ENCODE data around the gene FERMT3.

The FERMT3 gene

DNA sequence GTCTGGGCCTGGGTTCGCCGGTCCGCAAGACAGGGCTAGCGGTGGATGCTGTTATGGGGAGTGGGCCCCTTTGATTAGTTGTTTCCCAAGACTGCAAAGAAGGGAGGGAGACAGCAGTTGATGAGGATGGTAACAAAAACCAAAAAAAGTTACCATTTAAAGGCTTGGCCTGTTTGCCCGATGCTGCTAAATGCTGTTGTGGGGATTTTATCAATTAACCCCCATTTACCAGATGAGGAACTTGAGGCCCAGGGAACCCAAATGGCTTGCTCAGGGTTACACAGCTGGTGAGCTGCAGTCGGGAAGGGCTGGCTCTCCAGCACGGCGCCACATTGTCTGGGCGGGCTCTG is 16.1 kb downstream of the FERMT3 start:
- no peak for DNase-seq

DNA sequence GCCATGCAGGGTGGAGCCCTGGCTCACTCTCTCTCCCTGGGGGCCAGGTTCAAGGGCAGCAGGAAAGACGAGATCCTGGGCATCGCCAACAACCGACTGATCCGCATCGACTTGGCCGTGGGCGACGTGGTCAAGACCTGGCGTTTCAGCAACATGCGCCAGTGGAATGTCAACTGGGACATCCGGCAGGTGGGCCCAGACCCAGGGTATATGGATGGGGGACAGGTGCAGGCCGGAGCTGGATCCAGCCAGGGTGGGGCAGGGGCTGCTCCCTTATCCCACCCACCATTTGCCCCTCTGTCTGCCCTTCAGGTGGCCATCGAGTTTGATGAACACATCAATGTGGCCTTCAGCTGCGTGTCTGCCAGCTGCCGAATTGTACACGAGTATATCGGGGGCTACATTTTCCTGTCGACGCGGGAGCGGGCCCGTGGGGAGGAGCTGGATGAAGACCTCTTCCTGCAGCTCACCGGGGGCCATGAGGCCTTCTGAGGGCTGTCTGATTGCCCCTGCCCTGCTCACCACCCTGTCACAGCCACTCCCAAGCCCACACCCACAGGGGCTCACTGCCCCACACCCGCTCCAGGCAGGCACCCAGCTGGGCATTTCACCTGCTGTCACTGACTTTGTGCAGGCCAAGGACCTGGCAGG is 16.6 kb downstream of the FERMT3 start:
- DNase-seq, result no peak

DNA sequence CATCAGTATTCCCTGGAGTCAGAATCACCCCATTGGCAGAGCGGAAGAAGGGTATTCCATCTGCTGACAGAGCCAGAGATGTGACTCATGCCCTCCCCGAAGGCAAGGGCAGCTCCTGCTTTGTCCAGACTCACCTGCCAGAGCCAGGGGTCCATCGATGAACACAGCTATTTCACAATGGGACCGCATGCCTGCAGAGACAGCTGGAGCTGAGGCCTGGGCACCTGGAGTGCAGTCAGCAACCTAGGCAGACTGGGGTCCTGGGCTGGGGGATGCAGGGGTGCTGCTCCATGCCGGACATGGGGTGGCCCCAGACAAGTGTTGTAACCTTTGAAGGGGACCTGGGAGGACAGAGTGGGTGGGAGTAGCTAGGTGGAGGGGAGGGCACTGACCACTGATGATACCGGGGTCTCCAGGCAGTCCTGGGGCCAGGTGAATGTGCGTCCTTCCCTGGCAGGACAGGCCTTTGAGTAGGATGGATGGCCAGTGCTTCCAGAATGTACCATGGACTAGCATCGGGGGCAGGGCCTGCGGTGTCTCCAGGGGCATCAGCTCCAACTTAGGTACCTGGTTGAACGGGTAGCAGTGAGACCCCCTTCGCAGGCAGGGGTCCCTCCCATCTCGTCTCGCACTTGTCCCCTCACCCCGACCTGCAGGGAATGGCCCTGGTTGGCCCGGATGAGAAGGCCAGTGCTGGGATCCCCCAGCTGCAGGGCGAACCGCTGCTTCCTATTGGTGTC is 17.8 kb downstream of the FERMT3 start:
- DNase-seq, result no peak

DNA sequence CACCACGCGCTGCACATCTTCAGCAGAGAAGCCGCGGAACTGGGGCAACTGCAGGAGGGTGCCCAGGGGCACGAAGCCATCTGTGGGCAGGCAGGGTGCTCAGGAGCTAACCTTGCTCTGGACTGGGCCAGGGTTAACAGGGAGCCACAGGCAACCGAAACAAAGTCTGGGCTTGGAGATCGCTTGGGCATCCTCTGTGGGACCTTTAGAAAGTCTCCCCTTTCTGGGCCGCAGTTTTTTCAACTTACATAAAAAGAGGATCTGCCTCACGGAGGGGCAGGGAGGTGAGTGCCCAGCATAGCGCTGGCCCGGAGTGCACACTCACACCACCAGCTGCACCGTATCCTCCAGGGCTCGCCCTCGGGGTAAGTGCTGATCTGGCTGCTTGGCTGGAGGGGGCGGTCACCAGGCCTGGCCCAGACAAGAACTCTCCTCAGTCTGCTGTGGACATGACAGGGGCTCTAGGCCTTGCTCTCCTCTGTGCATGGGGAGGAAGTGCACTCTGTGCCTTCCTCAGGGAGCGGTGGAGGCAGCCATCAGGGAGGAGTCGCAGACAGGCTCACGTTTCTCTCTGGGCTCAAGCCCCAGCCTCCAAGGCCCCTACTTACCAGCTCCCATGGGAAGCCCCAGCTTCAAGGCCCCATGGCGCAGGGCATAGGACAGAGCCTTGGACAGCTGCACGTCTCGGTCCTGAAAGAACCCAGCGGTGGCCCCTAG is 18.5 kb downstream of the FERMT3 start:
- DNase-seq, result peak in 1 of 5 experiments; percentile 25

DNA sequence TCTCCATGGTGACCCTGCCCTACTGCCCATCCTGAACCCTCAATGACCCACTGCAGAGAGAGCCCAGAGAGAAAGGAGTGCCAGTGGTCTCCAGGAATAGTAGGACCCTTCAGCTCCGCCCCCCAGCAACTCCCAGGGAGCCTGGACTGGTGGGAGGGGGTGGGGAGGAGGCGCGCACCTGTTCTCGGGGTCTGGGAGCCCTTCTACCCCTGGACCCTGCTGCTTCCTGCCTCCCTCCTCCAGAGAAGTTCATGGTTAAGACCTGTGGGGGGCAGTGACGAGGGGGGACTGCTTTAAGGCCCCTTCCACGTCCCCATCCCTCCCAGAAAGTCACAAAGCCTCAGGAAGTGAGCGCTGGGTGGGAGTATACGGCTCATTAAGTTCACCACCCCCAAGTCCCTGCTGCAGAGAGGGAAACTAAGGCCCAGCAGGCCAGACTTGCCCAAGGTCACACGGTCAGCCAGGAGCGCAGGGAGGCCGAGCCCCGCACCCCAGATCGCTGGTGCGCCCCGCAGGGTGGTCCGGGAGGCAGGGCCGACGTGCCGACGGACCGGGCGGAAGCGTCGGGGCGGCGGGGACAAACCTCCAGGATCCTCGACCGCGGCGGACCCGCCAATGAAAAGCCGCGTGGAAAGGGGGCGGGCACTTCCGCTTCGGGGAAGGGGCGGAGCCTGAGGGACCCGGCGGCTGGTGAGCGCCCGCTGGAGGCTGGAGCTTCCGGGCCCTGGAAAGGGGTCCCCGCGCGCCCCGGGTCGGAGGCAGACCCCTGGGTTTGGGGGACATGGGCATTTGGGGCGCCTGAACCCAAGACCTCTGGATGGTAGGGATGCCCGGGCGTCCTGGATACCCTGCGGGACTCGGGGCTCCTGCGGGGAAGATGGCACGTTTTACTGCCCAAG is 19.3 kb downstream of the FERMT3 start, which contains the start of the genes NUDT22 and TRPT1:
Gene NUDT22 (plus strand): TSS at position 667 of the 899 bp plus-strand sequence. CDS start 379 bp downstream, outside the sequence.
Gene TRPT1 (minus strand): TSS at position 579 of the 899 bp plus-strand sequence. CDS start 326 bp downstream, at position 253.
- peak; percentile 83 to 91 (median 87) for DNase-seq

DNA sequence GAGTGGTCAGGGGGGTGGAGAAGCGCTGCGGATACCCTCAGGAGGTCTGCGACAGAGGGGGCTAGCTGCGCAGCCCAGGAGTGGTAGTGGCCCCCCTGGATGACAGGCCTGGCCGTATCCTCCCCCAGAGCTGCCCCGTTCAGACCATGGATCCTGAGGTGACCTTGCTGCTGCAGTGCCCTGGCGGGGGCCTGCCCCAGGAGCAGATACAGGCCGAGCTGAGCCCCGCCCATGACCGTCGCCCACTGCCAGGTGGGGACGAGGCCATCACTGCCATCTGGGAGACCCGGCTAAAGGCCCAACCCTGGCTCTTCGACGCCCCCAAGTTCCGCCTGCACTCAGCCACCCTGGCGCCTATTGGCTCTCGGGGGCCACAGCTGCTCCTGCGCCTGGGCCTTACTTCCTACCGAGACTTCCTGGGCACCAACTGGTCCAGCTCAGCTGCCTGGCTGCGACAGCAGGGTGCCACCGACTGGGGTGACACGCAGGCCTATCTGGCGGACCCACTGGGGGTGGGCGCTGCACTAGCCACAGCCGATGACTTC is 20.1 kb downstream of the FERMT3 start:
- peak in 3 of 5 experiments; percentile 52 to 84 (median 59) for DNase-seq

DNA sequence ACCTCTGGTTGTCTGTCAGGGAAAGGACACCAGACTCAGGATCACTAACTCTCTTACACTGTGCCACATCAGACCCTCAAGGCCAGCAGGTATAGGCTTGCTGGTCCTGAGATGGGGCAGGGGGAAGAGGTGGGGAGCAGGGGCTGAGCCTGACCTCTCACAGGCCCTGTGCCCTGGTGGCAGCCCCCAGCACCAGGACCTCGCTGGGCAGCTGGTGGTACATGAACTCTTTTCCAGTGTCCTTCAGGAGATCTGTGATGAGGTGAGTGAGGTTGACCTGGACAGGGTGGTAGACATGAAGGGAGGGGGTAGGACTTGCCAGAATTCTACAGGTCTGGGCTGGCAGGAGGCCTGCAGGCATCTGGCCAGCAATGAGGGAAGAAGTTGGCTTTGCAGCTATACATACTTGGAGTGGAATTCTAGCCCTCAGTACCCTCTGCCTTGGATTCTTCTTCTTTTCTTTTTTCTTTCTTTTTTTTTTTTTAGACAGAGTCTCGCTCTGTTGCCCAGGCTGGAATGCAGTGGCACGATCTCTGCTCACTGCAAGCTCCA is 21.0 kb downstream of the FERMT3 start:
- no peak for DNase-seq

DNA sequence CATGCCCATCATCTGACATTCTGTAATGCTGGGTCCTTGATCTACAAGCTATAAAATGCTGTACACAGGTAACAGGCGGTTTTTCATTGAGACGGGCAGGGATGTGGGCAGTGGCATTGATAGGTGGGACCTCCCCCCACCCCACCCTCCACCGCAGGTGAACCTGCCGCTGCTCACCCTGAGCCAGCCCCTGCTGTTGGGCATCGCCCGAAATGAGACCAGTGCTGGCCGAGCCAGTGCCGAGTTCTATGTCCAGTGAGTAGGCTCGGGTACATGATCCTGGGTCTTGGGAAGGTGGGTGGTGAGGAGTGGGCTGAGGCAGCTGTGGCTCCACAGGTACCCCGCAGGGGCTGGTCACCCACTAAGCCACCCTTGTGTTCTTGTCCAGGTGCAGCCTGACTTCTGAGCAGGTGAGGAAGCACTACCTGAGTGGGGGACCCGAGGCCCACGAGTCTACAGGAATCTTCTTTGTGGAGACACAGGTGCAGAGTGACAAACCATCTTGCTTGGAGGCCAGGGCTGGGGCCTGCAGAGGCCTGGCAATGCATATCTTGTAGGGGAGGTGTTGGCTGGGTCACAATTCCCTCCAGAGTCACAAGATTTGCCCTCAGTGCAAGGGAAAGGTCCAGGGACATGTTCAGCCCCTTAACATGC is 22.7 kb downstream of the FERMT3 start:
- no peak for DNase-seq

DNA sequence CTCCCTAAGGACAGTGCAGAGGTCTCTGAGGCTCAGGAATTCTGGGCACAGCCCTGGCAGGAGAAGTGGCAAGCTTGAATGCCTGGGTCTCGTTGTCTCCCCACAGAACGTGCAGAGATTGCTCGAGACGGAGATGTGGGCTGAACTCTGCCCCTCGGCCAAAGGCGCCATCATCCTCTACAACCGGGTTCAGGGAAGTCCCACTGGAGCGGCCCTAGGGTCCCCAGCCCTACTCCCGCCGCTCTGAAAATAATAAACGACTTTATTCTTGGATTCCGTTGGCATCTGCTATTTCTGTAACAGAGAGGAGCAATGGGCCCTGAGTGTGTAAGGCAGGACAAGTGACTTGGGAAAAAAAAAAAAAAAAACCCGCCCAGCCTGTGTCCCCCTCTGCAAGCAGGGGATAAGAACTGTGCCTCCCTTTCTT is 23.2 kb downstream of the FERMT3 start:
- DNase-seq, result no peak

DNA sequence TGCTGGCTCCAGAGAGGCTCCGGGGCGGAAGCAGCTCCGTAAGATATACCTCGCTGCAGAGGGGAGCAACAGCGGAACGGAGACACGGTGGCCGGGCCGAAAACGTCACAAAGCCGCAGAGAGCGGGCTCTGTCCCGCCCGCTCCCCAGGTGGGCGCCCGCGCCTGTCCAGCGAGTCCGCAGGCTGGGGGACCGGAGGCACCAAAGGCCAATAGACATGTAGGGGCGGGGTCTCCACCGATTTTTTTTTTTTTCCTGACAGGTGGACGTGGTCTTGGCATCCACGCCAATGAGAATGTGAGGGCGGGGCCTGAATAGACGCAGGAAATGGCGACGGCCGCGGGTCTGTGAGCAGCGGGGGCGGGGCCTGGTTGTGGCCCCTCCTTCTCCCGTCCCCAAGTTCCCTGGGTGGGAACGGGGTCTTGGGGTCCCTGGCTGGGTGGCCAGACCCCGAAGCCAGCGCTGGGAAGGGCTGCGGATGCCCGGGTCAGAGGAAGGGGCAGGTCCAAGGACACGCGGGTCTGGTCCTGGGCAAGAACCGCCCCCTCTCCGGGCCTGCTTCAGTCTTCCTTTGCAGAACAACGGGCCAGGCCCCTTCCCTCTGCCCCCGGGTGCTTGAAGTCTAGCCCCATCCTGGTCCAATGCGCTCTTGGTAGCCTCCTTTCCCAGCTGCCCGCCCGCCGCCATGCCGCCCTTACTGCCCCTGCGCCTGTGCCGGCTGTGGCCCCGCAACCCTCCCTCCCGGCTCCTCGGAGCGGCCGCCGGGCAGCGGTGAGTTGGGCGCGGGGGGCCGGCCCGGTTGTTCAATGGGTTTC is 23.9 kb downstream of the FERMT3 start, which contains the start of gene DNAJC4:
Gene DNAJC4 (plus strand): TSS at position 378 of the 814 bp plus-strand sequence. CDS start 307 bp downstream, at position 685.
- DNase-seq, result peak; percentile 73 to 93 (median 83)

DNA sequence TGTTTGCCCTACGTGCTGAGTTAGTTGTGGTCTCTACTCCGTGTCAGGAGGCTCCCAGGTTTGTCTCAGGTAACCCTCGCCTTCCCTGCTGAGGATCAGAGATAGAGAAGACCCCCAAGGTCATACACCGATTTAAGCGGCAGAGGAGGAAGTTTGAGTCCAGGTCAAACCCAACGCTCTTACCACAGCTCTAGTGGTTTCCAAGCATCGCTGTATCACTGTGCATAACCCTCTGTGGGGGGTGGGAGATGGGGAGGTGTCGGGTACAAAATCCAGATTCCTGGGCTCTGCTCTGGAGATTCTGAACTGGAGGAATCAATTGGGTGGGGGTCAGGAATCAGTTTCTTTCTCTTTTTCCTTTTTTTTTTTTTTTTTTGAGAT is 24.5 kb downstream of the FERMT3 start:
- DNase-seq, result peak in 1 of 5 experiments; percentile 25

DNA sequence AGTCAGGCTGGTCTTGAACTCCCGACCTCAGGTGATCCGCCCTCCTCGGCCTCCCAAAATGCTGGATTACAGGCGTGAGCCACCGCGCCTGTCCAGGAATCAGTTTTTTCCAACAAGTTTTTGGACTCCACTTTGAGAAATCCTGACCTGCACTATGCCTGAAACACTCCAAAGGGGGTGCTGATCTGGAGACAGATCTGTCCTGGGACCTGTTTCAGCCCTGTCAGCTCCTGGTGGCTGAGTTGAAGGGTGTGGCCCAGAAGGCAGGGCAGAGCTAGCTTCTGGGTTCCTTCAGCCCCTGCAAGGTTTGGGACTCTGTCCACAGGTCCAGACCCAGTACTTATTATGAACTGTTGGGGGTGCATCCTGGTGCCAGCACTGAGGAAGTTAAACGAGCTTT is 25.0 kb downstream of the FERMT3 start:
- DNase-seq, result no peak

DNA sequence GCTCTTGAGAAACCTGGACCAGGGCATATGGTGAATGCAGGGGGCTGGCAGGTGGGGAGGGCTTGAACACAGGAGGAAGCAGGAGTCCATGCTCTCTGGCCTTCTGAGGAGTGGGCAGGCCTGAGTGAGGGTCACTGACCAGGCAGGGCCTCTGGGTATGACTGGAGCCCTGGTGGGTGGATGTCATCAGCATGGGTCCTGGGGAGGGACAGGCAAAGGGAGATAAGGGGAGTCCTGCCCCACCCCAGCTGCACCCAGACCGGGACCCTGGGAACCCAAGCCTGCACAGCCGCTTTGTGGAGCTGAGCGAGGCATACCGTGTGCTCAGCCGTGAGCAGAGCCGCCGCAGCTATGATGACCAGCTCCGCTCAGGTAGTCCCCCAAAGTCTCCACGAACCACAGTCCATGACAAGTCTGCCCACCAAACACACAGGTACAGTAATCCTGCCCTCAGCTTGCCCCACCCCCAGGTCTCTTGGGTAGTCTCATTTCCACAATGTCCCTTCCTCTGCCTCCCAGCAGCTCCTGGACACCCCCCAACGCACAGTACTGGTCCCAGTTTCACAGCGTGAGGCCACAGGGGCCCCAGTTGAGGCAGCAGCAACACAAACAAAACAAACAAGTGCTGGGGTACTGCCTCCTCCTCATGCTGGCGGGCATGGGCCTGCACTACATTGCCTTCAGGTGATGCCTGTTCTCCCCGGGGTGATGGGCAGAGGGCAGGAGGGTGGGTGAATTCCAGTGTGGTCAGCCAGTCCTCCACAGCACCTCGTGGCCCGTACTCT is 25.9 kb downstream of the FERMT3 start:
- no peak for DNase-seq

DNA sequence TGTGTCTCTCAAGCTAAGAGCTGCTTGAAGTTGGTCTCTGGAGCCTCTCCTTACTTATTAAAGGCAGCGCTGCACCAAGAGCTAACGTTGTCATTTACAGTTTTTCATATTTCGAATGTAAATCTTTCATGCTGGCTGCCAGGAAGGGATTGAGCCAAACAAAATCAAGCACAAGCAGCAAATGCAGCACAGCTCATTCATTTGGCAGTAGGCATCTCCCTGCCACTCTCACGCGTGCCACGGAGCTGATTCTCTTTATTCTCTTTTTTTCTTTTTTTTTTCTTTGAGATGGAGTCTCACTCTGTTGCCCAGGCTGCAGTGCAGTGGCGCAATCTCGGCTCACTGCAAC is 26.4 kb downstream of the FERMT3 start:
- DNase-seq, result no peak

DNA sequence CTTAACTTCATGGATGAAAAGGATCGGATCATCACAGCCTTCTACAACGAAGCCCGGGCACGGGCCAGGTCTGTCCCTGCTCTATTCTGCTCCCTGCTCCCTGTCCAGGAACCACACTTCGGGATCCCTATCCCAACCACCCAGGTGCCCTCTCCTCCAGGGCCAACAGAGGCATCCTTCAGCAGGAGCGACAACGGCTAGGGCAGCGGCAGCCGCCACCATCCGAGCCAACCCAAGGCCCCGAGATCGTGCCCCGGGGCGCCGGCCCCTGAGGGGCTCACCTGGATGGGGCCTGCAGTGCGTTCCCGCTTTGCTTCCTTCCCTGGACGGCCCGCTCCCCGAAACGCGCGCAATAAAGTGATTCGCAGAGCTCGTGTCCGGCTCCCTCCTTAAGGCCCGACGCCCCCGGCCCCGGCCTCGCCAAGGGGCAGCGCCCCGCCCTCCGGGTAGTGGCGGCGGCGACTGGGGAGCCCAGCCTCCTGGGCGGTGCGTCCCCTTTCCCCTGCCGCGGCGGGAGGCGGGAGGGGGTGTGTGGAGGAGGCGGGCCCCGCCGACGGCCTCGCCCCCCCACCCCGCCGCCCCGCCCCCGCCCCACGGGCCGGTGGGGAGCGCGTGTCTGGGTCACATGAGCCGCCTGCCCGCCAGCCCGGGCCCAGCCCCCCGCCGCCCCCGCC is 27.5 kb downstream of the FERMT3 start, which contains the start of gene VEGFB:
Gene VEGFB (plus strand): TSS at position 672 of the 674 bp plus-strand sequence. CDS start 250 bp downstream, outside the sequence.
- peak in 4 of 5 experiments; percentile 60 to 80 (median 68) for DNase-seq

DNA sequence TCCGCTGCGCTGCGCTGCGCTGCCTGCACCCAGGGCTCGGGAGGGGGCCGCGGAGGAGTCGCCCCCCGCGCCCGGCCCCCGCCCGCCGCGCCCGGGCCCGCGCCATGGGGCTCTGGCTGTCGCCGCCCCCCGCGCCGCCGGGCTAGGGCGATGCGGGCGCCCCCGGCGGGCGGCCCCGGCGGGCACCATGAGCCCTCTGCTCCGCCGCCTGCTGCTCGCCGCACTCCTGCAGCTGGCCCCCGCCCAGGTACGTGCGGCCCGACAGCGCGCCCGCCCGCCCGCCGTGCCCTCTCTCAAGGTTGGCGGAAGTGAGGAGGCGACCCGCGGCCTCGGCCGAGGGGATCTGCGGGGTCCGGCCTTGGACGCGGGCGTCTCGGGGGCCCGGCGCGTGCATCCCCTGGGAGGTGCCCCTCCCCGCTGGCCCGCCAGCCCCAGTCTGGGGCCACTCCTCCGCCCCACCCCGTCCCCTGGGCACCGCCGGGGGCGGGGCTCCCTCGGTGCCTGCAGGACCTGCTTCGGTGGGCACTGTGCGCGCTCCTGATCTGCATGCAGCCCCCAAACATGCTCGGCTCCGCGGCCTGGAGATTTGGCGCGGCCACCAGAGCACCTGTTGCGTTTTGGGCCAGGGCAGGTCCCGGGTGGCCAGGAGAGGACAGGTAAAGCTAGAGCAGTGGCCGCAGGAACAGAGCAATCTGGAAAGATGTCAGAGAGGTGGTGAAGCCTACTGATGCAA is 28.3 kb downstream of the FERMT3 start:
- peak in 3 of 5 experiments; percentile 46 to 67 (median 59) for DNase-seq

DNA sequence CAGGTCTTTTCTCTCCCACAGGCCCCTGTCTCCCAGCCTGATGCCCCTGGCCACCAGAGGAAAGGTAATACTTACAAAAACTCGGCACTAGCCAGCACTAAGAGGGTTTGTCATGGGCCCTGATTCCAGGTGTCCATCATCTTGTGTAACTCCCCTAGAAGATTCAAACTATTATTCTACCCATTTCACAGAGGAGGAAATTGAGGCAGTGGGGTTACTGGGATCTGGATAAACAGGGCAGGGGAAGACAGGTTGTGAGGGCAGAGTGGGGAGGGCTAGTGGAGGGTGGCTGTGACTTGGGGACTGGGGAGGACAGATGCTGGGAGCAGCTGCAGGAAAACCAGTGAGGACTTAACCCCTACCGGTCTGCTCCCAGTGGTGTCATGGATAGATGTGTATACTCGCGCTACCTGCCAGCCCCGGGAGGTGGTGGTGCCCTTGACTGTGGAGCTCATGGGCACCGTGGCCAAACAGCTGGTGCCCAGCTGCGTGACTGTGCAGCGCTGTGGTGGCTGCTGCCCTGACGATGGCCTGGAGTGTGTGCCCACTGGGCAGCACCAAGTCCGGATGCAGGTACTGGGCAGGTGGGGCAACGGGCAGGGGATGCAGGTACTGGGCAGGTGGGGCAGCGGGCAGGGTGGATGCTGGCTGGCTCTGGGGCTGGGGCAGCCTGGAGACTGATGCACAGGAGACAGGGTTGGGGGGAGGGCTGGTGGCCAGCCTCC is 29.1 kb downstream of the FERMT3 start:
- DNase-seq, result no peak
